ENCODE data around the gene NDUFA3.
"Not testable (repeated sequence)": the region's sequence is repeated elsewhere in the genome, so short reads cannot be mapped to it uniquely, and the experiment has no call there.

The NDUFA3 gene

DNA sequence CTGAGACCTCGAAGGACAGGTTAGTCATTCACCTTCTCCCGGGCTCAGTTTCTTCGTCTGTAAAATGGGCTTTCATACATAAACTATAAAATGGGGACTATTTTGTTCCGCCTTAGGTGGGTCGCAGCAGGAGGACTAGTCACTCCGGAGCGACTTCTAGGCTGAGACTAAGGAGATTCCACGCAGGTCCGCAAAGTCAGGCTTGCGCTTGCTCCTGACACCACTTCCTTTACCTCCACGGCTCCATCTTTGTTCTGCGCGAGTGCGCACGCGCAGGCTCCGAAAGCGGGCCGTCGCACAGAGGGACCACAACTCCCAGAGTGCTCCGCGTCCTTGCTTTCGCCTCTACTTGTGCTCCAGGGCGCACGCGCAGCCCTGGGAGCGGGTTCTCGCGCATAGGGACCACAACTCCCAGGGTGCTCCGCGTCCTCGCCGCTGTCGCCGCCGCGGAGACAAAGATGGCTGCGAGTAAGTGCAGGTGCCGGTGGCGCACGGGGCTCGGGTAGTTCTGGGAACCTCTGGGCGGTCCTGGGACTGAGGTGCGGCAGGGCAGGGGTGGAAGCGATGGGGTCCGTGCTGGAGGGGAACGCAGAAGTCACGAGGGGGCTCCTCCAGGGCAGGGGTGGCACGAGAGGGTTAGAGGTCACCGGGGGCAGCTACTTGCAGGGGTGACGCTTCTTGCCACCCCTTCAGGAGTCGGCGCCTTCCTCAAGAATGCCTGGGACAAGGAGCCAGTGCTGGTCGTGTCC lies at the start of gene NDUFA3:
TSS of gene NDUFA3 (plus strand) at position 435 of the 749 bp plus-strand sequence. CDS start at position 459, 24 bp downstream.
- peak; percentile 92 for DNase-seq

DNA sequence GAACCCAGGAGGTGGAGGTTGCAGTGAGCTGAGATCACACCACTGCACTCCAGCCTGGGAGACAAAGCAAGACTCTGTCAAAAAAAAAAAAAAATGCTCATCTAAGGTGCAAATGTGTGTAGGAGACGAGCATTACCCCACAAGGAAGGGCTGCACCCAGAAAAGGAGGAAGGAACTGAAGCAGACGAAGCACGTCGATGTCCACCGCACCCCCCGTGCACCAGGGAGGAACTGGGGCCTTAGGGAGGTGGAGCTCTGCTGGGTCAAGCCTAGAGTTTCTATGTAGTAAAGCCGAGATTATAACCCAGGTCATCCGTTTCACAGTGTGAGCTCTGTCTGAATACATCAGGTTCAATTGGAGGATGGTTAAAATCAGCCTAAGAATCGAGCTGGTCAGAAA lies 40.0 kb upstream of the NDUFA3 start:
- no peak for DNase-seq

- no peak for DNase-seq
Measured at GRCh38 chr19:54063350-54064116, 39.1 kb upstream of the NDUFA3 start, which contains the start of gene VSTM1. Gene VSTM1 (minus strand): TSS chr19:54063897. CDS start chr19:54063777, 120 bp downstream.

GRCh38 chr19:54069470-54069869 lies 33.2 kb upstream of the NDUFA3 start:
- no peak for DNase-seq

DNA sequence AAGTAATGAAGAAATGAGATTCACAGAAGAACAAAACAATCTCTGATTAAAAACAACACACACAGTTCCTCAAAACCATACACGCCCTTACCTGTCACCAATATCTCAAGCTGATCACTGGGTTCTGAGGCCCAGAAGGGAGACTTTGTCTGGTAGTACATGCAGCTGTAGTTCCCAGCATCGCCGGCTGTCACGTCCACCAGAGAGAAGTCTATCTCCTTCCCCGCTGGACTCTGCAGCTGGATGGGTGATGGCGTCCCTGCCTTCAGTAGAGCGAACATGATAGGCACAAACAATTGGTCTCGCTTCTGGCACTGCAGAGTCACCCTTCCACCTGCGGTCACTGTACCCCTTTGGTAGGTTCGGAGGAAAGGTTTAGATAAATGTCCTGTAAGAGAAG lies 28.8 kb upstream of the NDUFA3 start:
- DNase-seq: no peak

DNA sequence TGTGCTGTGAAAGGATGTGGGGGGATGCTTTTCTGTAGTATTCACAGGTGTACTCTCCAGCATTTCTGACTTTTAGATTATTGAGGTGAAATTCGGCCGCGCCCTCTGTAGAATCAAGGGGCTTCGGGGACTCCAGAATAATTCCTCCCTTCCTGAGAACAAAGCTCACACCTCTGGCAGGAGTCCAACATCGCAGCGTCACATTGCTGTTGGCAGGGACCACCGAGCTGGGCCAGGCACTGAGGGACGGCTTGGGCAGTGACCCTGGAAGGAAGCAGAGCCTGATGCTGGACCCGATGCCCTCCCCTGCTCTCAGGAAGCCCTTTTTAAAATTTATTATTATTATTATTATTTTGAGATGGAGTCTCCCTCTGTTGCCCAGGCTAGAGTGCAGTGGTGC lies 27.8 kb upstream of the NDUFA3 start:
- no peak for DNase-seq

GRCh38 chr19:54077334-54077733 lies 25.3 kb upstream of the NDUFA3 start:
- DNase-seq: no peak

DNA sequence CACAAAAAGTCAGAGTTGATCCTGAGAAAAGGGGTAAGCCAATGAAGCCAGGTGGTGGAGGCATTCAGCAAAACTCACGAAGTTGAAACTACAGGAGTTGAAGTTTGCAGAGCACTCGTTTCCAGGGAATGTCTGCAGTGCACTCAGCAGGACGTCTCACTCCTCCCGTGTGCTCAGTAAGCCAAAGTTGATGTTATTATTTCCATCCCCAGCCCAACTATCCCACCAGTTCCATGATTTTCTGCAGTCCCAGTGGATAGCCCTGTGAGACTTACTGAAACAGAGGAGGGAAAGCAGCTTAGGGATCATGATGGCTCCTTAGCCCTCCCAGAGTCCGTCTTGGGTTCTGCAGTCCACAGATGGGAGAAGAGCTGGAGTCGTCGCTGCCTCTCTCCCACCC lies 21.6 kb upstream of the NDUFA3 start, which contains the start of gene TARM1:
TSS of gene TARM1 (minus strand) at position 334 of the 400 bp plus-strand sequence. CDS start at position 309, 25 bp downstream.
- no peak for DNase-seq

DNA sequence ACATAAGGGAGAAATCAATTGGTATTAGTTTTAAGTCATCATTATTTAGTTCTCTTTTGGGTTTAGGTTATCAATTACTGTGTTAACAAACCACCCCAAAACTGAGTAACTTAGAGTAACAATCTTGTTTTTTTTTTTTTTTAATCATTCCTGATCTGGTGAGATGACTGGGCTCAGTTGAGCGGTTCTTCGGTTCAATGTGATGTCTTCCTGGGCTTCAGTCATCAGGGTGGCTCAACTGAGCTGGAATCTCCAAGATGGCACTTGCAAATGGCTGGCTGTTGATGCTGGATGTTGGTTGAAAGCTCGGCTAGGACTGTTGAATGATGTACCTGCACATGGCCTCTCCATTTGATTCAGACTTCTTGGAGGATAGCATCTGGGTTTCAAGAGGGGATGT lies 18.2 kb upstream of the NDUFA3 start:
- DNase-seq: no peak

- no peak for DNase-seq
Measured at GRCh38 chr19:54094426-54095000, 8.1 kb upstream of the NDUFA3 start.

DNA sequence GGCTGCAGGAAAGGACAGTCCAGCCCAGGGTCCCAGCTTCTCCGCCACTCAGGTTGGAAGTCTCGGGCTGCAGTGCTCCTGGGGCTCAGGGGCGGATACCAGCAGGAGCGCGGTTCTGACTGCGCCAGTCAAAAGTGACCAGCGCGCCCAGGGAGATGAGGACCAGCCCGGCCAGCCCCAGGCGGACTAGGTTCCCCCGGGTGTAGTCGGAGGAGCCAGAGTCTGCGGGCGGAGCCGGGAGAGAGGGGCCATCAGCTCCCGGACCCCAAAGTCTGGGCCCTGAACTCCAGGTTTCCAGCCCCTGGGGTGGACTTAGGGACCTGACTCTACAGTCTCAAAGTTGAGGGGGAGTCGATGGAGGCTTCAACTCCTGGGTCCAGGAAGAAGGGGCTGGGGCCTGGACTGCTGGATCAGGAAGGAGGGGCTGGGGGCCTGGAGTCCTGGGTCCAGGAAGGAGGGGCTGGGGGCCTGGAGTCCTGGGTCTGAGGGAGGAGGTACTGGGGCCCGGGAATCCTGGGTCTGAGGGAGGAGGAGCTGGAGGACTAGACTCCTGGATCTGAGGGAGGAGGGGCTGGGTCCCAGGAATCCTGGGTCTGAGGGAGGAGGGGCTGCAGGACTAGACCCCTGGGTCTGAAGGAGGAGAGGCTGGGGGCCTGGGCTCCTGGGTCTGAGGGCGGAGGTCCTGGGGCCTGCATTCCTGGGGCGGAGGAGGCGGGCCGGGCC lies 7.4 kb upstream of the NDUFA3 start:
- DNase-seq: no peak

DNA sequence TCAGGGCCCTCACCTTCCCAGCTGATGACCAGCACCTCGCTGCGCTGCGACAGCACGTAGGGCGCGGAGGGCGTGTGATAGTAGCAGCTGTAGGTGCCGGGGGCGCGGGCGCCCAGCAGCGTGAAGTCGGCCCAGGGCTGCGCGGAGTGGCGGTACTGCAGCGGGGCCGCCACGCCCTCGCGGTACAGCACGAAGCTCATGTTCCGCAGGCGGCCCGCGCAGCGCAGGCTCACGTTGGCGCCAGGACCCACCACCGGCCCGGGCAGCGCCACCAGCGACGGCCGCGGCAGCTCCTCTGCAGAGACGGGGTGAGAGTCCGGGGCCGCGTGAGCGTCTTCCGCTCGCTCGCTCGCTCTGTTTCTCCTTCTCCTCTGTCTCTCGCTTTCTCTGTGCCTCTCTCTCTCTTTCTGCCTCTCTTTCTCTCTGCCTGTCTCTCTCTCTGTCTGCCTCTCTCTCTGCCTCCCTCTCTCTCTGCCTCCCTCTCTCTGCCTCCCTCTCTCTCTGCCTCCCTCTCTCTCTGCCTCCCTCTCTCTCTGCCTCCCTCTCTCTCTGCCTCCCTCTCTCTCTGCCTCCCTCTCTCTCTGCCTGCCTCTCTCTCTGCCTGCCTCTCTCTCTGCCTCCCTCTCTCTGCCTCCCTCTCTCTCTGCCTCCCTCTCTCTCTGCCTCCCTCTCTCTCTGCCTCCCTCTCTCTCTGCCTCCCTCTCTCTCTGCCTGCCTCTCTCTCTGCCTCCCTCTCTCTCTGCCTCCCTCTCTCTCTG lies 6.6 kb upstream of the NDUFA3 start:
- DNase-seq: peak; percentile 16

DNA sequence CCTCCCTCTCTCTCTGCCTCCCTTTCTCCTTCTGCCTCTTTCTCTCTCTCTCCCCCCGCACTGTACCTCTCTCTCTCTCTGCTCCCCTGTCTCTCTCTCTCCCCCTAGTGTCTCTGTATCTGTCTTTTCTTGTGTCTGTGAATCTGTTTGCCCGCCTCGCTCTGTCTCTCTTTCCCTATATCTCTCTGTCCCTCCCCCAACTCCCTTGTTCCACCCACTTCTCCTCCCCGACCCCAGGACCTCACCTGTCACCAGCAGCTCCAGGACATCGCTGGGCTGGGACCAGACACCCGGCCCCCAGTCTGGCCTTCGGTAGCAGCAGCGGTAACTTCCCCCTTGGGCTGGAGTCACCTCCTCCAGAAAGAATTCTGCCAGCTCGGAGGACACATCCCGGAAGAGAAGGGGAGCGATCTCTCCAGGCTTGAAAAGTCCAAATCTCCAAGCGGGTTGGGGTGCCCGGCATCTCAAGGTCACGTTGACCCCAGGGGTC lies 6.0 kb upstream of the NDUFA3 start:
- DNase-seq: no peak

GRCh38 chr19:54099190-54099902 lies 3.3 kb upstream of the NDUFA3 start:
- DNase-seq: no peak

DNA sequence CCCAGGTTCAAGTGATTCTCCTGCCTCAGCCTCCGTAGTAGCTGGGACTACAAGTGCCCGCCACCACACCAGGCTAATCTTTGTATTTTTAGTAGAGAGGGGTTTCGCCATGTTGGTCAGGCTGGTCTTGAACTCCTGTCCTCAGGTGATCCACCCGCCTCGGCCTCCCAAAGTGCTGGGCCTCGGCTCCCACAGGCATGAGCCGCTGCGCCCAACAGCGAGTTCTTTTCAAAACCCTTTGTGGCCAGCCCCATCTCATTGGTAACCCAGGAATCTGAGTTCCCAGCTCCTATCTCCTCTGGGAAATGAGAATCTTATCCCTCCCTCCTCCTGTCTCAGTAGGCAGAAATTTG lies 2.8 kb upstream of the NDUFA3 start:
- not testable (repeated sequence) for DNase-seq

GRCh38 chr19:54100561-54100960 lies 2.1 kb upstream of the NDUFA3 start, which contains the start of gene OSCAR:
Gene OSCAR (minus strand): TSS chr19:54100803. CDS start chr19:54100792, 11 bp downstream.
- DNase-seq: no peak

GRCh38 chr19:54104998-54105715 lies 2.5 kb downstream of the NDUFA3 start:
- DNase-seq: no peak

- no peak for DNase-seq
Measured at GRCh38 chr19:54105796-54106195, 3.1 kb downstream of the NDUFA3 start.

- DNase-seq: no peak
Measured at GRCh38 chr19:54106716-54107115, 4.1 kb downstream of the NDUFA3 start.

- no peak for DNase-seq
Measured at GRCh38 chr19:54107876-54108490, 5.3 kb downstream of the NDUFA3 start.

Measured in DMS79 treated with DMSO at 0.1 percent for 48 hours (cell line).